Uterus (tissue), 4 donors: ENCODE results near the gene PEPD. TPM values are rescaled to one million over a fixed set of nuclear protein-coding genes. Genes with fewer than 3 reads are reported as not detected.

Source experiments
- DNase-seq, 2 donors: peaks; one replicate each; pipeline ENCODE4 v3.0.0-alpha.2; 2019 to 2020
- H3K27ac ChIP-seq, 2 donors: fragments of 200-600 bp; sonication (generic); 1 replicate in 1 of 2; 2 replicates in 1 of 2; pipeline ENCODE4 v1.5.1; 2016 to 2018
- H3K27me3 ChIP-seq, 2 donors: fragments of 200-600 bp; sonication (generic); one replicate each; pipeline ENCODE4 v1.5.1; 2018 to 2019; ENCODE audit warnings: control low read depth in 1 of 2
- H3K36me3 ChIP-seq, 2 donors: fragments of 200-600 bp; sonication (generic); one replicate each; pipeline ENCODE4 v1.5.1; 2019; ENCODE audit warnings: control low read depth in 1 of 2
- H3K4me1 ChIP-seq, 2 donors: fragments of 200-600 bp; sonication (generic); one replicate each; pipeline ENCODE4 v1.5.1; 2018 to 2019; ENCODE audit warnings: control low read depth in 1 of 2
- H3K4me3 ChIP-seq, 2 donors: fragments of 200-600 bp; sonication (generic); 1 replicate in 1 of 2; 2 replicates in 1 of 2; pipeline ENCODE4 v1.5.1; 2018 to 2019; ENCODE audit warnings: mild to moderate bottlenecking in 1 of 2
- H3K9me3 ChIP-seq, 2 donors: fragments of 200-600 bp; sonication (generic); one replicate each; pipeline ENCODE4 v1.5.1; 2019; ENCODE audit warnings: control low read depth in 1 of 2
- POLR2A ChIP-seq, 2 donors: fragments of 450-650 bp; IDR thresholded peaks; one replicate each; pipeline ENCODE4 v1.6.1; 2016; ENCODE audit warnings: antibody characterized with exemption in 2 of 2, mild to moderate bottlenecking in 1 of 2, moderate library complexity in 1 of 2
- intact Hi-C: fragments of 100-400 bp; cut with DNase I; formaldehyde crosslinking; loops from one replicate; pipeline ENCODE4 v1.15.1; 2023; ENCODE audit warnings: low total_unique reads
- total RNA-seq, 4 donors: library from RNA; depleted of rRNA in 3 of 4; stranded (reverse); fragments of >200 nt in 3 of 4; gene quantifications; one replicate each; pipeline versions ENCODE4 v1.1.0 to v1.2.4, GENCODE V29; 2014 to 2023
- TF ChIP-seq, protein P1 (sequence below), 4 experiments: fragments of 200-600 bp in 2 of 4; fragments of 450-650 bp in 2 of 4; sonication (generic) in 2 of 4; IDR thresholded peaks; one replicate each; pipeline ENCODE4 v1.5.1; 2016 to 2019; ENCODE audit warnings: antibody characterized with exemption in 4 of 4, mild to moderate bottlenecking in 2 of 4, moderate library complexity in 1 of 4
- donor health status: DM: yes; HTN: yes; CAD: no.

Gene PEPD
- total RNA-seq, 4 donors from 2014 or later: 26.1 to 47.0 (median 37.9) TPM

DNA sequence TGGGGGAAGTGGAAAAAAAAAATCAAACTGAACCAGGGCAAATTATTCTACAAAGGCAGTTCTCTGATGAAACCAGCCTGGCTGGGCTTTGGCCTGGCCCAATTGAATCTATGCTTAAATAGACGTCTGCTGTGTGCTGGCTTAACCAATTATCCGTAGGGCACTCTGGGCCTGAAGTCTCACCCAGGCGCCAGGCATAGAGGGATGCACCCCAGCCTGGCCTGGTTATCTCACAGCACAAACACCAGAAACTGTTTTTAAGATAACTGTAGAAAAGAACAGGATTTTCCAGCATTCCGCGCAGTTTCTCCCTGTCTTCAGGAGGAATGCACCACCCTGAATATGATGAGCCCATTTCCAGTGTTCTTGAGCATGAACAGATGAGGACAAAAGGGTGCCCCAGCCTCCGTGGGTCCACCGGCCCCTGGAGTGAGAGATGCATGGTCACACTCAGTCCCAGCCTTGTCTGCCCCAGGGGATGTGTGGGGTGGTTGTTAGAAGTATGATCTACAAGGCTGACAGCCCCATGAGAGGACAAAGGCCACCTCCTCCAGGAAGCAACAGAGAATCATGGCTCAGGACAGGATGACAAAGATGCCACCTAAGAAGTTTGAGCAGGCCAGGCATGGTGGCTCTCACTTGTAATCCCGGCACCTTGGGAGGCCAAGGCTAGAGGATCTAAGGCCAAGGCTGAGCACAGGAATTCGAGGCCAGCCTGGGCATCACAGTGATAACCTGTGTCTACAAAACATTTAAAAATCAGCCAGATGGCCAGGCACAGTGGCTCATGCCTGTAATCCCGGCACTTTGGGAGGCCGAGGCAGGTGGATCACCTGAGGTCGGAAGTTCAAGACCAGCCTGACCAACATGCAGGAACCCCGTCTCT lies 50.2 kb downstream of the PEPD start:
- TF ChIP-seq, protein P1, sequence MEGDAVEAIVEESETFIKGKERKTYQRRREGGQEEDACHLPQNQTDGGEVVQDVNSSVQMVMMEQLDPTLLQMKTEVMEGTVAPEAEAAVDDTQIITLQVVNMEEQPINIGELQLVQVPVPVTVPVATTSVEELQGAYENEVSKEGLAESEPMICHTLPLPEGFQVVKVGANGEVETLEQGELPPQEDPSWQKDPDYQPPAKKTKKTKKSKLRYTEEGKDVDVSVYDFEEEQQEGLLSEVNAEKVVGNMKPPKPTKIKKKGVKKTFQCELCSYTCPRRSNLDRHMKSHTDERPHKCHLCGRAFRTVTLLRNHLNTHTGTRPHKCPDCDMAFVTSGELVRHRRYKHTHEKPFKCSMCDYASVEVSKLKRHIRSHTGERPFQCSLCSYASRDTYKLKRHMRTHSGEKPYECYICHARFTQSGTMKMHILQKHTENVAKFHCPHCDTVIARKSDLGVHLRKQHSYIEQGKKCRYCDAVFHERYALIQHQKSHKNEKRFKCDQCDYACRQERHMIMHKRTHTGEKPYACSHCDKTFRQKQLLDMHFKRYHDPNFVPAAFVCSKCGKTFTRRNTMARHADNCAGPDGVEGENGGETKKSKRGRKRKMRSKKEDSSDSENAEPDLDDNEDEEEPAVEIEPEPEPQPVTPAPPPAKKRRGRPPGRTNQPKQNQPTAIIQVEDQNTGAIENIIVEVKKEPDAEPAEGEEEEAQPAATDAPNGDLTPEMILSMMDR (IDR thresholded peaks at IDR 0.05): no peak
- TF ChIP-seq POLR2A (IDR thresholded peaks at IDR 0.05): no peak
- Histone ChIP-seq H3K4me1 (no peaks in the 10 kb centered on the region), H3K27ac (no peak overlapping the region), H3K27me3 (no peaks in the 10 kb centered on the region), H3K36me3 (no peaks in the 10 kb centered on the region), H3K4me3 (no peak overlapping the region), H3K9me3 (no peaks in the 10 kb centered on the region)
- intact Hi-C loops: no loop called here
- DNase-seq: no peak

GRCh38 chr19:33470686-33471085 lies 50.9 kb downstream of the PEPD start:
- Histone ChIP-seq H3K36me3 (no peaks in the 10 kb centered on the region), H3K9me3 (no peaks in the 10 kb centered on the region), H3K4me1 (no peaks in the 10 kb centered on the region), H3K4me3 (no peak overlapping the region), H3K27ac (no peak overlapping the region), H3K27me3 (no peaks in the 10 kb centered on the region)
- intact Hi-C loops: no loop called here
- DNase-seq: no peak
- TF ChIP-seq, protein P1 (IDR thresholded peaks at IDR 0.05): no peak
- no peak for TF ChIP-seq POLR2A (IDR thresholded peaks at IDR 0.05)

DNA sequence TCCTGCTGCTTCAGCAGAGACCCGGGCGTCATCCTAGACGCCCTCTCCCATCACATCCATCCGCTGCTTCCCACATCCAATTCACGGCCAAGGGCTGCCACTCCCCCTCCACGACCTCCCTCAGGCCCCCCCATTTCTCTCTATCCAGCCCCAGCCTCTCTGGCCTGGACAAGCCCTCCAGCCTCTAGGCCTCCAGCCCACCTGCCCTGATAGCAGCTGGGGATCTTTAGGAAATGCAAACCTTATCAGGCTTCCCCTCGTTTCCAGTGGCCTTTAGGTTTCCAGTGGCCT lies 51.6 kb downstream of the PEPD start:
- Histone ChIP-seq H3K4me3 (no peak overlapping the region), H3K36me3 (no peaks in the 10 kb centered on the region), H3K4me1 (no peaks in the 10 kb centered on the region), H3K27me3 (no peaks in the 10 kb centered on the region), H3K27ac (no peak overlapping the region), H3K9me3 (no peaks in the 10 kb centered on the region)
- intact Hi-C loops: no loop called here
- TF ChIP-seq, protein P1 (IDR thresholded peaks at IDR 0.05): no peak
- no peak for TF ChIP-seq POLR2A (IDR thresholded peaks at IDR 0.05)
- DNase-seq: no peak

DNA sequence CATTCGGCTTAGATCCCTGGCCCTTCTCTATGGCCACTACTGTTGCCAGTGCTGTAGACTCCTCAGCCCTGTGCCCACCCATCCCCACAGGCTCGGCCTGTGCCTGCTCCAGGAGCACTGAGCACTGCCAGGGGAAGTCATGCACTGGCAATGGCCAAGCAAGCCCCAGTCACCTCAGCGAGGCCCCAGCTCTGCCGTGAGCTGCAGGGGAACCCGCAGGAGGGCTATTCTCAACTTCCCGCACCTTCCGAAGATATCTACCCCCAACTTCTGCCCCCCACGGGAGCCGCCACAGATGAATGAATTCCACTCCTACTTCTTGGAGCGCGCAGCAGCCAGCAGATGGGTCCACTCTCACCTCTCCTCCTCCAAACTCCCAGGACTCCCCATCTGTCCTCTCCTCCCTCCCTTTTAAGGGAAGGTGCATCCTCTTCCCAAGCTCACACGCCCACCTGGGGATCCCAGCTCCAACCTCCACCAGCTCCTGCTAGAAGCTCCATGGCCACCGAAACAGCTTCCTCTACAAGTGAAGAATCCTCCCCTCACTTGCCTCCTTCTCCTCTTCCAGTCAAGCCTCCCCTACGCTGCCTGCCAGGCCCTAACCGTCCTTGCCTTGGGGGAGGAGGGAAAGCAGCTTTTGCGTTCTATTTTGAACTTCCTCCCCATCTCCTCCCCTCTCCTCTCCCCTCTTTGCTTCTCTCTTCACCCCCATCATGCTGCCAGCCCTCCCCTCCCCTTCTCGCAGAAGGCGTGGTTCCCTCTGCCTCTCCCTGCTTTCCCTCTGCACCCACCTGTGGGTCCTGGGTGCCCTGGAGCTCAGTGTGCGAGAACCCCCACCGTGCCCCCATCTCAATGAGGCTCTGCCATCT lies 52.2 kb downstream of the PEPD start:
- no peaks in the 10 kb centered on the region for H3K27me3 ChIP-seq
- H3K9me3 ChIP-seq: no peaks in the 10 kb centered on the region
- intact Hi-C loops: no loop called here
- H3K4me3 ChIP-seq: no peak overlapping the region
- DNase-seq: no peak
- TF ChIP-seq, protein P1 (IDR thresholded peaks at IDR 0.05): no peak
- no peak for TF ChIP-seq POLR2A (IDR thresholded peaks at IDR 0.05)
- no peaks in the 10 kb centered on the region for H3K36me3 ChIP-seq
- no peak overlapping the region for H3K27ac ChIP-seq
- no peaks in the 10 kb centered on the region for H3K4me1 ChIP-seq
